WTC11 (cell line): Measurements from ENCODE around the gene BRD4.

Experiments used
- CTCF ChIP-seq: fragments of 200-600 bp; IDR thresholded peaks from 2 replicates; pipeline ENCODE4 v1.8.0; 2022; ENCODE audit warnings: antibody characterized with exemption
- MAX ChIP-seq: sonication (generic); formaldehyde crosslinking; IDR thresholded peaks from 2 replicates; pipeline ENCODE4 v1.8.0; 2022; ENCODE audit warnings: mild to moderate bottlenecking, missing genetic modification reagents

GRCh38 chr19:15237759-15238638 lies 94.3 kb downstream of the BRD4 start:
- TF ChIP-seq CTCF = no peak
- TF ChIP-seq MAX (CRISPR knock-in tag) = no peak
